GM18508 (cell line): ENCODE measurements around the gene RGP1.

Experiments used
- ATAC-seq: cut with Tn5 transposase; IDR thresholded peaks from one replicate; pipeline ENCODE4 v1.9.1; 2021; ENCODE audit warnings: moderate number of reproducible peaks; ENCODE audit not compliant: insufficient read depth, unreplicated experiment

Gene RGP1

GRCh38 chr9:35797311-35798109 is 48.4 kb downstream of the RGP1 start:
- no peak for ATAC-seq

- no peak for ATAC-seq
Observed at GRCh38 chr9:35798658-35799374, 49.7 kb downstream of the RGP1 start.

- no peak for ATAC-seq
Observed at GRCh38 chr9:35800530-35800929, 51.4 kb downstream of the RGP1 start.

GRCh38 chr9:35801328-35802128 is 52.4 kb downstream of the RGP1 start:
- ATAC-seq: no peak

- ATAC-seq: no peak
Observed at GRCh38 chr9:35806101-35806500, 57.0 kb downstream of the RGP1 start.
